NCI-H2227 (cell line): Measurements from ENCODE around the gene NDUFS6.
"Not testable (repeated sequence)": the region's sequence is repeated elsewhere in the genome, so short reads cannot be mapped to it uniquely, and the experiment has no call there.

ENCODE experiments used
- DNase-seq: peaks from one replicate; lab custom pipeline; 2025; ENCODE audit not compliant: unreplicated experiment; lab: John Stamatoyannopoulos, UW

The NDUFS6 gene

GRCh38 chr5:1831257-1831656, 30.1 kb downstream of the NDUFS6 start:
- DNase-seq = no peak

- DNase-seq = no peak
Observed at GRCh38 chr5:1831677-1832313, 30.6 kb downstream of the NDUFS6 start.

- DNase-seq = no peak
Observed at GRCh38 chr5:1832511-1833250, 31.5 kb downstream of the NDUFS6 start.

- no peak for DNase-seq
Observed at GRCh38 chr5:1833264-1834021, 32.2 kb downstream of the NDUFS6 start.

GRCh38 chr5:1834022-1834551, 32.9 kb downstream of the NDUFS6 start:
- peak; percentile 18 for DNase-seq

- DNase-seq = no peak
Observed at GRCh38 chr5:1834721-1835429, 33.7 kb downstream of the NDUFS6 start.

- no peak for DNase-seq
Observed at GRCh38 chr5:1835431-1835830, 34.2 kb downstream of the NDUFS6 start.

GRCh38 chr5:1836176-1836890, 35.1 kb downstream of the NDUFS6 start:
- no peak for DNase-seq

GRCh38 chr5:1836891-1837880, 36.0 kb downstream of the NDUFS6 start:
- no peak for DNase-seq

- no peak for DNase-seq
Observed at GRCh38 chr5:1838013-1838412, 36.8 kb downstream of the NDUFS6 start.

GRCh38 chr5:1840071-1840547, 38.9 kb downstream of the NDUFS6 start:
- no peak for DNase-seq

GRCh38 chr5:1840741-1841521, 39.7 kb downstream of the NDUFS6 start:
- DNase-seq = peak; percentile 40

- no peak for DNase-seq
Observed at GRCh38 chr5:1842004-1842819, 41.0 kb downstream of the NDUFS6 start.

GRCh38 chr5:1843761-1844160, 42.6 kb downstream of the NDUFS6 start:
- not testable (repeated sequence) for DNase-seq

GRCh38 chr5:1844708-1845436, 43.7 kb downstream of the NDUFS6 start:
- DNase-seq = no peak

GRCh38 chr5:1845696-1846095, 44.5 kb downstream of the NDUFS6 start:
- no peak for DNase-seq

- no peak for DNase-seq
Observed at GRCh38 chr5:1846583-1846982, 45.4 kb downstream of the NDUFS6 start.
